HT-29 (cell line): ENCODE data around the gene PHACTR3. TPM values are rescaled to one million over a fixed set of nuclear protein-coding genes. Genes with fewer than 3 reads are reported as not detected.
"Not testable (repeated sequence)": the region's sequence is repeated elsewhere in the genome, so short reads cannot be mapped to it uniquely, and the experiment has no call there.

Experiments
- DNase-seq: peaks from one replicate; pipeline ENCODE4 v3.0.0-alpha.2; 2015; ENCODE audit warnings: low spot score
- small RNA-seq: library from RNA; depleted of rRNA; stranded (forward); fragments of <200 nt; gene quantifications from one replicate; pipeline ENCODE3, GENCODE V24; 2014
- total RNA-seq: library from RNA; depleted of rRNA; stranded (reverse); fragments of >200 nt; shearing (Covaris generic); gene quantifications from 2 replicates; pipeline ENCODE4 v1.2.3, GENCODE V29; 2014

PHACTR3 gene
- total RNA-seq, 1 experiment from 2014 or later: 0.18 TPM

DNA sequence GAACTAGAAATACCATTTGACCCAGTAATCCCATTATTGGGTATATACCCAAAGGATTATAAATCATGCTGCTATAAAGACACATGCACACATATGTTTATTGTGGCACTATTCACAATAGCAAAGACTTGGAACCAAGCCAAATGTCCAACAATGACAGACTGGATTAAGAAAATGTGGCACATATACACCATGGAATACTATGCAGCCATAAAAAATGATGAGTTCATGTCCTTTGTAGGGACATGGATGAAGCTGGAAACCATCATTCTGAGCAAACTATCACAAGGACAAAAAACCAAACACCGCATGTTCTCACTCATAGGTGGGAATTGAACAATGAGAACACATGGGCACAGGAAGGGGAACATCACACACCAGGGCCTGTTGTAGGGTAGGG, 252.2 kb downstream of the PHACTR3 start:
- DNase-seq: not testable (repeated sequence)

DNA sequence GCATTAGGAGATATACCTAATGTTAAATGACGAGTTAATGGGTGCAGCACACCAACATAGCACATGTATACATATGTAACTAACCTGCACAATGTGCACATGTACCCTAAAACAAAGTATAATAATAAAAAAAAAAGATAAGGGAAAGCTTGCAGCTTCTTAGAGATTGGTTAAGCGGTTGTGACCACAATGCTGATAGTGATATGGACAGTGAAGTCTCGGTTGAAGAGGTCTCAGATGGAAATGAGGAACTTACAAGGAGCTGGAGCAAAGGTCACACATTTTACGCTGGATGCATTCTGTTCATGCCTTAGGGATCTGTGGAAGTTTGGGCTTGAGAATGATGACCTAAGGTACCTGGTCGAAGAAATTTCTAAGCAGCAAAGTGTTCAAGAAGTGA, 252.6 kb downstream of the PHACTR3 start:
- DNase-seq: not testable (repeated sequence)

DNA sequence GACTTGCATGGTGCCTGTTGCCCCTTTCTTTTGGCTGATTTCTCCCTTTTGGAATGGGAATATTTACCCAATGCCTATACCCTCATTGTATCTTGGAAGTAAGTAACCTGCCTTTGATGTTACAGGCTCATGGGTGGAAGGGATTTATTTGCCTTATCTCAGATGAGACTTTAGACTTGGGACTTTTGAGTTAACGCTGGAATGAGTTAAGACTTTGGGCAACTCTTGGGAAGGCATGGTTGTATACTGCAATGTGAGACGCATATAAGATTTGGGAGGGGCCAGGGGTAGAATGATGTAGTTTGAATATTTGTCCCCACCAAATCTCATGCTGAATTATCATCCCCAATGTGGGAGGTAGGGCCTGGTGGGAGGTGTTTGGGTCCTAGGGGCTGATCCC, 253.6 kb downstream of the PHACTR3 start:
- DNase-seq: no peak

DNA sequence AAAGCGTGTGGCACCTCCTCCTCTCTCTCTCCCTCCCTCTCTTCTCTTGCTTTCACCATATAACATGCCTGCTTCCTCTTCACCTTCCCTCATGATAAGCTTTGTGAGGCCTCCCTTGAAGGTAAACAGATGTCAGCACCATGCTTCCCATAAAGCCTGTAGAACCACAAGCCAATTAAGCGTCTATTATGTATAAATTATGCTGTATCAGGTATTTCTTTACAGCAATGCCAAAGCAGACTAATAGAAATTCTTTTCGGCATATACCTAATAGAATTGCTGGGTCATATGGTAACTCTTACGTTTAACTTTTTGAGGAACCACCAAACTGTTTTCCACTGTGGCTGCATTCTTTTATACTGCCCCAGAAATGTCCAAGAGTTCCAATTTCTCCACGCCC, 254.1 kb downstream of the PHACTR3 start:
- no peak for DNase-seq

DNA sequence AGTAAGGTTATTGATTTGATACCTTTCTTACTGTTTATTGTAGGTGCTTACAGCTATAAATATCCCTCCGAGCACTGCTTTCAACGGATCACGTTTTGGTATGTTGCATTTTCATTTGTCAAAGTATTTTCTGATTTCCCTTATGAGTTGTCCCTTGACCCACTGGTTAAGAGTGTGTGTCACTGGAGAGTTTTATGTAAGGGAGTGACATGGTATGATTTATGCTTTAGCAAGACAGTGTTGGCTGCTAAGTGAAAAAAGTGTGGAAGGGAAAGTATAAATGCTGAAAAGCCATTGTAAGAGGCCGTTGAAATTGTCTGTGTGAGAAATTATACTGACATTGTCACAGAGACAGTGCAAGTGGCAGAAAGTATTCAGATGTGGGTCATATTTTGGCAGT, 257.1 kb downstream of the PHACTR3 start:
- DNase-seq: no peak

DNA sequence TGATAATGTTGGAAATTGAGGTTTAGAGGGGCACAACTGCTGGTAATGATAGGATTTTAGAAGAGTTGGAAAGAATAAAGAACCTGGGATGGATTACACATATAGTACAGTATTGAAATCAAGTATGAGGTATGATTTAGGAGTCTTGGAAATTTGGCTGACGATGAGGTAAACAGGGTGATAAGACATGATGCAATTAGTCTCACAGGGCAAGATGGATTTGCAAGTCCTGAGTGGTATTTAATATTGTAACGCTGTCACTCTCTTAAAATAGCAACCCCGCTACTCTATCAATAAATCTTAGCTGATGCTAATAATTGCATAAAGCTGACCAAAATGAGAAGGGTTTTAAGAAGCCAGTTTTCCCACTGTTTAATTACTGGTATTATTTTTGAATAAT, 258.7 kb downstream of the PHACTR3 start:
- DNase-seq: no peak

DNA sequence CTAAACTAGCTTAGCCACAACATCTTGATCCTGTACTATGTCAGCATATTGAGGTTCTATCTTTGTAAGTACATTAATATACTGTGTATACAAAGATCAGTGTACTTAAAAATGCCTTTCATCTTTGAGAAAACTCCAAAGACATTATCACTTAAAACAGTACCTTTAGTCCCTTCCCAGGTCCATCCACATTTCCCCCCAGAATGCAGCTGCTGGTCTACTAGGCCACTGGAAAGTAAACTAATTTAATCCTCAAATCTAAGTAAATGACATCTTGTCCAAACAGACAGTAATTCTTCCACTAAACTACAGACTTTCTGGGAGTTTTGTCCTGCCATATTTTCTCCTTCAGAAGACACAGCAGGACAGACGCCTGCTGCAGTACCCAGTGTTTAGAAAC, 260.4 kb downstream of the PHACTR3 start:
- DNase-seq: no peak

DNA sequence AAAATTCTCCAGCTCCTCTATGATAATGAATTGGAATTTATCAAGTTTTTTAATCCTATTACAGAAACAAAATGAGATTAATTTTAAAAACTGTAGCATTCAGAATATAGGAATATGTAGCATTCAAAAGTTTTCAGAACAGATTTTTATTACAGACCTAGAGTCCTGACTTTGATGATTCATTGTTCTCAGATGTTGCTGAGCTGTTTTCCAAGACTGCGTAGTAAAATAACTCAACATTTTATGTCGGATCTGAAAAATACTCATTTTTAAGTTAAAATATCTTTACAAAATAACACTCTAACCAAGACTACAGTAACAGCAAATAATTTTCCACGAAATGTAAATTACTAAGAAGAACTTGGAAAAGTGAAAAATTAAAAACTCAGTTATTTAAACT, 262.0 kb downstream of the PHACTR3 start:
- no peak for DNase-seq

DNA sequence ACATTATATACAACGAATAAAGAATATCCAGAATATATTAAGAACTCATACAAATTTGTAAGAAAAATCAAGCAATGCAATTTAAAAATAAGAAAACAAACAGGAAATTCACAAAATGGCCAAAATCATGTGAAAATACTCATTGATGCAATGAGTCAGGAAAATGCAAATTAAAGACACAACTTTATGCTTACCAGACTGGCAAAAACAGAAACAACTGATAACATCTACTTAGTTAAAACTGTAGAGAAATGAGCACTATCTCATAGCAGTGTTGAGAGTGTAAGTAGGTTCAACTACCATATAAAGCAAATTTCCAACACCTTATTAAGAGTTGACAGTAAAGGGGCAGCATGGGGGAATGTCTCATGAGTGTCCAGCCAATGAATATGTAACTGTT, 266.8 kb downstream of the PHACTR3 start:
- no peak for DNase-seq

DNA sequence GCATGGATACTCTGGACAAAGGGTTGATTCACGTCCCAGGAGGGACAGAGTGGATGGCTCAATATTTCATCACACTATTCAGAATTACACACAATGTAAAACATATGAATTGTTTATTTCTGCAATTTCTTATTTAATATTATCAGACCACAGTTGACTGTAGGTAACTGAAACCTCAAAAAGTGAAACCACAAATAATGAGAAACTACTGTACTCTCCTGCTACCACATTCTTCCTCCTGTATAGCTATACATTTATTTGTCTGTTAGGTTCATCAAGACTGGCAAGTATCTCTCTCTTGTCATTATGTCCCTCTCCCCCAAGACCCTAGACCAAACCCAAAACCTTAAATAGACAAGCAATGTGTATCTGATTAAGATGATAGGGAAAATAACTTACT, 269.1 kb downstream of the PHACTR3 start:
- DNase-seq: no peak

DNA sequence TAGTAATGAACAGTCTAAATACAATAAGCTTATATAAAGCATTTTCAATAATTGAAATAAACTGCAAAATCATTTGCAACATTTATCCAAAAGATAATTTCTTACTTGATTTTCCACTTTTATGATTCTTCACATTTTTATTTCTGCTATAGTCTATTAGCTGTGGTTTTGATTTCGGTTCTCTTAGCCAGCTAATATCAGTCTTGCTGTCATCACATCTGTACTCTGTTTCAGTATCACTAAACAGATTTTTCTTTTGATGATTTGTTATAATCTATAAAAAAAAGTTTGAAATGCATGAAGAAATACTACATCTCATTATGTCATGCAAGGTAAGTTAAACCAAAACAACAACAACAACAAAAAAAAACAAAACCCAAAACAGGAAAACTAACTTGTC, 275.9 kb downstream of the PHACTR3 start:
- DNase-seq: no peak

DNA sequence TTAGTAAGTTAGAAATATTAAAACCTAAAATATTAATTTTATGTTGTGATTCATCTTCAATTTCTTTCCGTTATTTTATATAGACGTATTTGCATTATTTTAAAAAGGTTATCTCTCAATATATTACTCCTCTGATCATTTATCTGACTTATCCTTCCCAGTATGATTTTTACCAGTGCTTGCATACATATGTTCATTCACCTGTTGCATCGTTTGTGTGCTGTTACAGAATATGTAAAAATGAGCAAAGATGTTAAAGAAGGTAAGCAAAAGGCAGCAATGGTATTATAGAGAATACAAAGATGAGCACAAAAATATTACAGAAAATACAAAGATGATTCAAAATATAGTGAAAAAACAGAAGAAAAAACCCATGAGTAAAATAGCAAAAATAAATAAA, 280.2 kb downstream of the PHACTR3 start:
- DNase-seq: no peak

DNA sequence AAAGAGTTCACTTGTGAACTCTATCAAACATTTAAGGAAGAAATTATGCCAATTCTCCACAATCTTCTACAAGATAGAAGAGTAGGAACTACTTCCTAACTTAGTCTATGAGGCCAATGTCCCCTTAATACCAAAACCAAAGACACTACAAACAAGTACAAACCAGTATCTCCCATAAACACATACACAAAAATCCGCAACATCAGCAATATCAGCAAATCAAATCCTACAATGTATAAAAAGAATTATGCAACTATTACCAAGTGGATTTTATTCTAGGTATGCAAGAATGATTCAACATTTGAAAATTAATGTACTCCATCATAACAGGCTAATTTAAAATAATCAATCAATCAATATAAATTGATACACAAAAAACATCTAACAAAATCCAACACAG, 283.7 kb downstream of the PHACTR3 start:
- DNase-seq: no peak

DNA sequence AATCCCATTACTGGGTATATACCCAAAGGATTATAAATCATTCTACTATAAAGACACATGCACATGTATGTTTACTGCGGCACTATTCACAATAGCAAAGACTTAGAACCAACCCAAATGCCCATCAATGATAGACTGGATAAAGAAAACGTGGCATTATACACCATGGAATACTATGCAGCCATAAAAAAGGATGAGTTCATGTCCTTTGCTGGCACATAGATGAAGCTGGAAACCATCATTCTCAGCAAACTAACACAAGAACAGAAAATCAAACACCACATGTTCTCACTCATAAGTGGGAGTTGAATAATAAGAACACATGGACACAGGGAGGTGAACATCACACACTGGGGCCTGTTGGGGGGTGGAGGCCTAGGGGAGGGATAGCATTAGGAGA, 285.7 kb downstream of the PHACTR3 start:
- DNase-seq: not testable (repeated sequence)

DNA sequence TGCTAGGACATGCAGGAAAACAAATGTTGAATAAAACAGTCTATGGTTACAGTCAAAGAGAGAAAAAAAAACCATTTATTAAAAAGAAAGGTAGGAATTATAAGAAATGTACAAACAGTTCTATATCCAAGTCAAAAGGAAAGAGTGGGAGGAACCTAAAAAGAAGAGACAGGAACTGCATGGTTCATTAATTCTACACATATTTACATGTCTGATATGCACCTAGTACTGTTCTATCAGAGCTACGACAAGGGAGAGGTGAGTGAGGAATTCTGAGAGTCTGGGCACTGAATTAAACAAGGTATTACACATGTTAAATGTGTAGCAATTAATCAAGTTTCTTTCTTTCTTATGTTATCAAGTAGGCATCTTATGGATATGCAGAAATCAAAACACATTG, 287.2 kb downstream of the PHACTR3 start:
- DNase-seq: no peak

DNA sequence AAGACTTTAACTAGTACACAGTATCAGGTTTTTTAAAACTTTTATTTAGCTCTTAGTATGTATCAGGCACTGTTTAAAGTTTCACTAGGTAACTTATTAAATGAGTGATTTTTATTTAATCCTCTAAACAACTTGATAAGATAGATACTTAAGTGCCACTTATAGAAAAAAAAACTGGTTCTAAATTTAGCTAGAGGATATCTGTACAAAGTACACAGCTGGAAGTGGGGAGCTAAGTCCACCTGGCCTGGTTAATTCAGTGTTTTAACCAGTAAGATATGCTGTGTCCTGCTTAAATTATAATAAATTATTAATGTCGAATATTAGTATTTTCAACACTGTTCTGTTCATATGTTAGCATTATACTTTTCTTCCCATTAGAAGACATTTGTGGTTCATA, 291.6 kb downstream of the PHACTR3 start:
- no peak for DNase-seq

Small RNA genes lying within 50 kb of the gene (small RNA-seq; reads per million reads assigned to genes)
- gene RNU7-141P: 0.43 reads per million
